Measurements from ENCODE around the gene TTF1.
"Not testable (repeated sequence)": the region's sequence is repeated elsewhere in the genome, so short reads cannot be mapped to it uniquely, and the experiment has no call there.

The TTF1 gene

GRCh38 chr9:132410642-132411041 lies 4.0 kb upstream of the TTF1 start:
- DNase-seq, result no peak

GRCh38 chr9:132409828-132410528 lies 3.3 kb upstream of the TTF1 start, which contains the start of gene CFAP77:
TSS of gene CFAP77 (plus strand) at chr9:132410211. CDS start at chr9:132410272, 61 bp downstream.
- peak in 6 of 14 donors; percentile 0 to 30 (median 17) for DNase-seq

- no peak for DNase-seq
Observed at GRCh38 chr9:132408521-132408920, 1.9 kb upstream of the TTF1 start.

- DNase-seq, result no peak
Observed at GRCh38 chr9:132407196-132407595, 556 bp upstream of the TTF1 start.

GRCh38 chr9:132404228-132404881 lies 2.3 kb downstream of the TTF1 start:
- DNase-seq, result no peak

- no peak for DNase-seq
Observed at GRCh38 chr9:132401824-132402223, 4.8 kb downstream of the TTF1 start.

- no peak for DNase-seq
Observed at GRCh38 chr9:132395560-132395959, 11.1 kb downstream of the TTF1 start.

- no peak for DNase-seq
Observed at GRCh38 chr9:132391449-132391848, 15.2 kb downstream of the TTF1 start.

GRCh38 chr9:132390966-132391365 lies 15.7 kb downstream of the TTF1 start:
- DNase-seq, result no peak

GRCh38 chr9:132387133-132387532 lies 19.5 kb downstream of the TTF1 start:
- DNase-seq, result no peak

GRCh38 chr9:132384376-132384775 lies 22.3 kb downstream of the TTF1 start:
- no peak for DNase-seq

- DNase-seq, result no peak
Observed at GRCh38 chr9:132383462-132383883, 23.2 kb downstream of the TTF1 start.

GRCh38 chr9:132381966-132382541 lies 24.6 kb downstream of the TTF1 start:
- no peak for DNase-seq

- not testable (repeated sequence) for DNase-seq
Observed at GRCh38 chr9:132378416-132378815, 28.2 kb downstream of the TTF1 start.

GRCh38 chr9:132377769-132378168 lies 28.9 kb downstream of the TTF1 start:
- not testable (repeated sequence) for DNase-seq

GRCh38 chr9:132372177-132373095 lies 34.2 kb downstream of the TTF1 start:
- DNase-seq, result peak in 9 of 14 donors; percentile 3 to 64 (median 27)

GRCh38 chr9:132370592-132370991 lies 36.0 kb downstream of the TTF1 start:
- no peak for DNase-seq

- no peak for DNase-seq
Observed at GRCh38 chr9:132369421-132369820, 37.2 kb downstream of the TTF1 start.

- DNase-seq, result no peak
Observed at GRCh38 chr9:132367613-132368313, 38.9 kb downstream of the TTF1 start.

- no peak for DNase-seq
Observed at GRCh38 chr9:132366481-132366880, 40.2 kb downstream of the TTF1 start.

- DNase-seq, result no peak
Observed at GRCh38 chr9:132365986-132366385, 40.7 kb downstream of the TTF1 start.

- no peak for DNase-seq
Observed at GRCh38 chr9:132364068-132364467, 42.6 kb downstream of the TTF1 start.
